OCI-LY7 (cell line): ENCODE measurements around the gene KLHL7. TPM values are rescaled to one million over a fixed set of nuclear protein-coding genes. Genes with fewer than 3 reads are reported as not detected.
A peak's percentile ranks its signal among the peaks of the same experiment; 100 is the strongest.

Source experiments
- Bru-seq: library from RNA; stranded (reverse); fragments of 400-500 nt; gene quantifications from one replicate; lab custom pipeline; 2021; lab: Mats Ljungman, UMichigan
- BruChase-seq, 2 experiments: library from RNA; stranded (reverse); fragments of 400-500 nt; gene quantifications; one replicate each; lab custom pipeline; 2021; lab: Mats Ljungman, UMichigan
- BruUV-seq: library from RNA; stranded (reverse); fragments of 400-500 nt; replicated peaks from 2 replicates; lab custom pipeline; 2021; lab: Mats Ljungman, UMichigan
- CTCF ChIA-PET: fragments of 300-600 bp; sonication (Branson Sonifier 250); formaldehyde crosslinking; loops from one replicate; lab custom pipeline; 2022; ENCODE audit warnings: antibody characterized with exemption; ENCODE audit not compliant: unreplicated experiment; lab: Charles Lee
- POLR2A ChIA-PET: fragments of 300-600 bp; sonication (Branson Sonifier 250); formaldehyde crosslinking; loops from one replicate; lab custom pipeline; 2022; ENCODE audit warnings: antibody characterized with exemption; lab: Charles Lee
- DNase-seq: peaks from one replicate; pipeline ENCODE4 v3.0.0-alpha.2; 2015; ENCODE audit warnings: low spot score
- H2AFZ ChIP-seq: fragments of 200-600 bp; sonication (generic), shearing (Covaris generic); 2 replicates; pipeline ENCODE4 v1.6.1; 2014; ENCODE audit warnings: mild to moderate bottlenecking, antibody characterized with exemption, low read length, moderate library complexity
- H3K27ac ChIP-seq: fragments of 200-600 bp; sonication (generic); 2 replicates; pipeline ENCODE4 v1.5.1; 2014; ENCODE audit warnings: mixed run types, low read depth, mild to moderate bottlenecking, moderate library complexity, low read length, inconsistent platforms; ENCODE audit not compliant: poor library complexity, severe bottlenecking
- H3K36me3 ChIP-seq: fragments of 200-600 bp; sonication (generic); 2 replicates; pipeline ENCODE4 v1.6.1; 2014; ENCODE audit warnings: mild to moderate bottlenecking, antibody characterized with exemption, low read length, moderate library complexity, mixed read lengths; ENCODE audit not compliant: insufficient read depth
- H3K4me1 ChIP-seq: fragments of 200-600 bp; sonication (generic); 2 replicates; pipeline ENCODE4 v1.5.1; 2014; ENCODE audit warnings: mild to moderate bottlenecking, low read length; ENCODE audit not compliant: insufficient read depth, poor library complexity, severe bottlenecking
- H3K4me2 ChIP-seq: fragments of 200-600 bp; sonication (generic); 2 replicates; pipeline ENCODE4 v1.6.1; 2014; ENCODE audit warnings: mild to moderate bottlenecking, low read length
- H3K4me3 ChIP-seq: fragments of 200-600 bp; sonication (generic); 2 replicates; pipeline ENCODE4 v1.5.1; 2014; ENCODE audit warnings: mild to moderate bottlenecking, low read depth, low read length; ENCODE audit not compliant: poor library complexity, severe bottlenecking
- H3K79me2 ChIP-seq: fragments of 200-600 bp; sonication (generic); 2 replicates; pipeline ENCODE4 v1.6.1; 2016; ENCODE audit warnings: low read depth, mild to moderate bottlenecking, low read length, moderate library complexity, mixed read lengths; ENCODE audit not compliant: insufficient read depth
- H3K9me2 ChIP-seq: fragments of 200-600 bp; sonication (generic); 2 replicates; pipeline ENCODE4 v1.6.1; 2016; ENCODE audit warnings: mild to moderate bottlenecking, low read length, mixed read lengths; ENCODE audit not compliant: insufficient read depth
- H3K9me3 ChIP-seq: fragments of 200-600 bp; sonication (generic); 2 replicates; pipeline ENCODE4 v1.6.1; 2014; ENCODE audit warnings: mild to moderate bottlenecking, mixed run types, low read length, mixed read lengths
- H4K20me1 ChIP-seq: fragments of 200-600 bp; sonication (generic); 2 replicates; pipeline ENCODE4 v1.6.1; 2014; ENCODE audit warnings: mild to moderate bottlenecking, antibody characterized with exemption, low read length, moderate library complexity, mixed read lengths; ENCODE audit not compliant: insufficient read depth
- CTCF ChIP-seq: fragments of 200-600 bp; sonication (generic); conservative IDR thresholded peaks from 2 replicates; pipeline ENCODE4 v1.5.1; 2014; ENCODE audit warnings: mild to moderate bottlenecking, antibody characterized with exemption, low read length, moderate library complexity, mixed read lengths
- EZH2phosphoT487 ChIP-seq: fragments of 200-600 bp; sonication (generic); IDR thresholded peaks from 2 replicates; pipeline ENCODE4 v1.6.1; 2018; ENCODE audit warnings: low read depth, borderline replicate concordance, mild to moderate bottlenecking, mixed run types, antibody characterized with exemption, low read length, moderate library complexity, mixed read lengths
- intact Hi-C: fragments of 100-400 bp; cut with micrococcal nuclease; formaldehyde crosslinking; loops from one replicate; pipeline ENCODE4 v1.10.0; 2022; ENCODE audit not compliant: unreplicated experiment
- long read RNA-seq: library from polyadenylated mRNA; stranded (forward); transcript quantifications from one replicate; pipeline ENCODE4 v2.0.0, GENCODE V29; 2022
- total RNA-seq, 2 experiments: library from RNA; depleted of rRNA in 1 of 2; stranded (reverse); fragments of >200 nt in 1 of 2; shearing (Covaris generic) in 1 of 2; gene quantifications; 2 replicates each; pipeline ENCODE4 v1.2.3, GENCODE V29; 2014 to 2022

KLHL7 gene
- total RNA-seq (2014; rRNA removed; shearing (Covaris generic)) = 24.4 and 25.8 TPM in 2 replicates
- total RNA-seq (2022) = 30.2 and 35.2 TPM in 2 replicates
- Bru-seq, nascent RNA = percentile 63 among the genes with signal in this experiment
- BruChase-seq, experiment 1, labeled RNA remaining after a 6-hour chase = percentile 57 among the genes with signal in this experiment
- percentile 63 among the genes with signal in this experiment for BruChase-seq, experiment 2, labeled RNA remaining after a 2-hour chase
- long read RNA-seq, full-length matches to known transcripts = 33 of 42 reads
- long read RNA-seq, partial matches to known transcripts = 2 of 42 reads
- long read RNA-seq, other reads (novel, unspliced or antisense) = 7 of 42 reads

- Histone ChIP-seq H3K4me3 (peak within 1 kb of the TSS; percentile 84), H3K4me1 (peaks cover 22% of the 10 kb centered on the region), H4K20me1 (no peaks in the 10 kb centered on the region), H3K27ac (peak within 1 kb of the TSS; percentile 80), H3K79me2 (peaks cover 29% of the 10 kb centered on the region), H3K9me2 (no peaks in the 10 kb centered on the region), H3K36me3 (no peaks in the 10 kb centered on the region; the same call in 1 of the 2 replicates), H3K4me2 (peak within 1 kb of the TSS; percentile 91), H3K9me3 (no peaks in the 10 kb centered on the region), H2AFZ (peak within 1 kb of the TSS; percentile 86)
- BruUV-seq = no TSS peak
- intact Hi-C loops = loop anchor here (1.0 to 10.0 kb wide), 2 partner anchors 77 to 439 kb away; partner anchors contain the start of gene NUP42
- TF ChIP-seq EZH2phosphoT487 (no peak), CTCF (no peak)
- CTCF ChIA-PET = interaction anchor here (0.6 to 1.4 kb wide), 4 partner anchors 9 to 167 kb away, joined by 3 to 4 read pairs (median 3); no protein-coding TSS in a partner anchor
- DNase-seq = peak; percentile 96
- POLR2A ChIA-PET = interaction anchor here (0.5 to 2.8 kb wide), 17 partner anchors 9 to 388 kb away, joined by 3 to 12 read pairs (median 4); partner anchors contain the start of gene TOMM7
Measured at GRCh38 chr7:23105644-23106056, at the start of gene KLHL7. TSS of gene KLHL7 (plus strand) at chr7:23105785. CDS start at chr7:23106027, 242 bp downstream.

GRCh38 chr7:23058408-23059096 is 47.0 kb upstream of the KLHL7 start:
- no TSS peak for BruUV-seq
- TF ChIP-seq EZH2phosphoT487 = no peak
- TF ChIP-seq CTCF = no peak
- H3K36me3 ChIP-seq = no peaks in the 10 kb centered on the region
- no peaks in the 10 kb centered on the region for H3K79me2 ChIP-seq
- POLR2A ChIA-PET = interaction anchor here (0.5 to 1.3 kb wide), 3 partner anchors 89 to 207 kb away, joined by 3 to 4 read pairs (median 3); no protein-coding TSS in a partner anchor
- H3K9me2 ChIP-seq = no peaks in the 10 kb centered on the region
- no peak overlapping the region for H3K4me2 ChIP-seq
- peaks cover 5% of the 10 kb centered on the region for H3K4me1 ChIP-seq
- H3K9me3 ChIP-seq = no peaks in the 10 kb centered on the region
- H3K27ac ChIP-seq = no peak overlapping the region
- DNase-seq = no peak
- no peak overlapping the region for H3K4me3 ChIP-seq
- no peaks in the 10 kb centered on the region for H4K20me1 ChIP-seq
- intact Hi-C loops = loop anchor here (5.0 kb wide), 1 partner anchor 276 kb away; no protein-coding TSS in a partner anchor
- H2AFZ ChIP-seq = no peak overlapping the region
- CTCF ChIA-PET = no interaction called here
